ENCODE measurements around the gene LRP2BP. TPM values are rescaled to one million over a fixed set of nuclear protein-coding genes. Genes with fewer than 3 reads are reported as not detected.

Gene LRP2BP
- total RNA-seq, 2 experiments from 2014 or later: 0.41 to 0.44 TPM

- Mint-ChIP-seq H3K9me3 (no peaks in the 10 kb centered on the region), H3K4me3 (no peak overlapping the region), H3K27me3 (no peaks in the 10 kb centered on the region), H3K4me1 (no peaks in the 10 kb centered on the region), H3K36me3 (peaks cover 14% of the 10 kb centered on the region), H3K27ac (no peak overlapping the region)
- DNase-seq: no peak
Observed at GRCh38 chr4:185405296-185405999, 9.7 kb upstream of the LRP2BP start.

DNA sequence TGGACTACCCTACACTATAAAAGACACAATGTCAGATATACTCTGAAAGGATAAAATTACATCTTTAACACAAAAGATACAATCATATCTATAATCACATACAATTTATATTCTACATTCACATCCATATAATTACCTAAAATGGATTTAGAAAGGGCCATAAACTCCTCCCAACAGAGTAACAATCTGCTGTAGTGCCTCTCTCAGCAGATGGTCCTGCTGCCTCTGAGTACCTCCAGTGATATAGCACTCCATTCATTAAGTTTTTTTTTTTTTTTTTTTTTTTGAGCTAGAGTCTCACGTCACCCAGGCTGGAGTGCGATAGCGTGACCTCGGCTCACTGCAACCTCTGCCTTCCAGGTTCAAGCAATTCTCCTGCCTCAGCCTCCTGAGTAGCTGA lies 8.3 kb upstream of the LRP2BP start:
- no peaks in the 10 kb centered on the region for H3K9me3 Mint-ChIP-seq
- H3K4me3 Mint-ChIP-seq: no peak overlapping the region
- no peak for DNase-seq
- H3K27me3 Mint-ChIP-seq: no peaks in the 10 kb centered on the region
- no peak overlapping the region for H3K27ac Mint-ChIP-seq
- peaks cover 4% of the 10 kb centered on the region for H3K4me1 Mint-ChIP-seq
- peaks cover 21% of the 10 kb centered on the region for H3K36me3 Mint-ChIP-seq

DNA sequence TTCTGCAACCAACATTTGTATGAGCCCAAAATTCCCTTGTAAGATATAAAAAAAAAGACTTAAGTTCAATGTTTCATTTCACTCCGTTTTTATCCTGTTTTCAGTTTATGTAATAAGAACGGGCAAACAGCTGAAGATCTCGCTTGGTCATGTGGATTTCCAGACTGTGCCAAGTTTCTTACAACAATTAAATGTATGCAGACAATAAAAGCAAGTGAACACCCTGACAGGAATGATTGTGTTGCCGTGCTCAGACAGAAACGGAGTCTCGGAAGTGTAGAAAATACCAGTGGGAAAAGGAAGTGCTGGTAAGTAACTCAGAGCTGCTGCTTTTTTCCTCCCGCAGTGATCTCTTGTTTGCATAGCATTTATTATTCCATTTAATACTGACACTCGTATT lies 3.7 kb upstream of the LRP2BP start:
- H3K27ac Mint-ChIP-seq: no peak overlapping the region
- H3K9me3 Mint-ChIP-seq: no peaks in the 10 kb centered on the region

DNA sequence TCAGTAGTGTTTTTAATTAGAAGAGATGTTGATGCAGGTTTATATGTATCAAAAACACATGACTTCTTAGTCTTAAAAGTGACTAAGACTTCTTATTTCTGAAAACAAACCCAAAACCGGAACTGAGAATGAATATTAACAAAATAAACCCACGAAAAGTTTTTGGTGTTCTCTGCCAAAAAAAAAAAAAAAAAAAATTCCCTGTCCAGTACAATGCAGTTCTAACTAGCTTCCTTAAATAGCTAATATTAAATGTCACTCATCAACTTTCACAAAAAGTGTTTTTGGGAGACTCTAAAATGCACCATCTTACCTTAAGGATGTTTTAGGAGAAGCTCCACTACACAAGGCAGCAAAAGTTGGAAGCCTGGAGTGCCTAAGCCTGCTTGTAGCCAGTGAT lies 2.9 kb upstream of the LRP2BP start:
- H3K9me3 Mint-ChIP-seq: no peaks in the 10 kb centered on the region
- H3K4me1 Mint-ChIP-seq: peaks cover 28% of the 10 kb centered on the region
- no peaks in the 10 kb centered on the region for H3K27me3 Mint-ChIP-seq
- peaks cover 25% of the 10 kb centered on the region for H3K36me3 Mint-ChIP-seq
- no peak overlapping the region for H3K27ac Mint-ChIP-seq
- no peak for DNase-seq
- peak overlapping the region; percentile 32 for H3K4me3 Mint-ChIP-seq

More for the DNA sequence above, 3.7 kb upstream of the LRP2BP start:
- no peak for DNase-seq
- Mint-ChIP-seq H3K4me1 (peaks cover 21% of the 10 kb centered on the region), H3K27me3 (no peaks in the 10 kb centered on the region), H3K4me3 (peak overlapping the region; percentile 10), H3K36me3 (peaks cover 26% of the 10 kb centered on the region)

GRCh38 chr4:185396724-185397385 lies 1.1 kb upstream of the LRP2BP start, which contains the start of gene ANKRD37:
ANKRD37 (plus strand) TSS chr4:185396841; CDS start chr4:185396924, 83 bp downstream.
- no peak for DNase-seq
- H3K36me3 Mint-ChIP-seq: peaks cover 30% of the 10 kb centered on the region

GRCh38 chr4:185395956-185396723 lies 416 bp upstream of the LRP2BP start:
- Mint-ChIP-seq H3K9me3 (no peaks in the 10 kb centered on the region), H3K27ac (peak overlapping the region; percentile 92), H3K4me3 (peak overlapping the region; percentile 82), H3K36me3 (peaks cover 30% of the 10 kb centered on the region), H3K4me1 (peaks cover 30% of the 10 kb centered on the region), H3K27me3 (no peaks in the 10 kb centered on the region)
- peak; percentile 98 for DNase-seq

More at GRCh38 chr4:185396724-185397385, 1.1 kb upstream of the LRP2BP start, which contains the start of gene ANKRD37:
- Mint-ChIP-seq H3K9me3 (no peaks in the 10 kb centered on the region), H3K27me3 (no peaks in the 10 kb centered on the region), H3K27ac (peak within 1 kb of the TSS; percentile 92), H3K4me1 (peaks cover 30% of the 10 kb centered on the region), H3K4me3 (peak within 1 kb of the TSS; percentile 82)

DNA sequence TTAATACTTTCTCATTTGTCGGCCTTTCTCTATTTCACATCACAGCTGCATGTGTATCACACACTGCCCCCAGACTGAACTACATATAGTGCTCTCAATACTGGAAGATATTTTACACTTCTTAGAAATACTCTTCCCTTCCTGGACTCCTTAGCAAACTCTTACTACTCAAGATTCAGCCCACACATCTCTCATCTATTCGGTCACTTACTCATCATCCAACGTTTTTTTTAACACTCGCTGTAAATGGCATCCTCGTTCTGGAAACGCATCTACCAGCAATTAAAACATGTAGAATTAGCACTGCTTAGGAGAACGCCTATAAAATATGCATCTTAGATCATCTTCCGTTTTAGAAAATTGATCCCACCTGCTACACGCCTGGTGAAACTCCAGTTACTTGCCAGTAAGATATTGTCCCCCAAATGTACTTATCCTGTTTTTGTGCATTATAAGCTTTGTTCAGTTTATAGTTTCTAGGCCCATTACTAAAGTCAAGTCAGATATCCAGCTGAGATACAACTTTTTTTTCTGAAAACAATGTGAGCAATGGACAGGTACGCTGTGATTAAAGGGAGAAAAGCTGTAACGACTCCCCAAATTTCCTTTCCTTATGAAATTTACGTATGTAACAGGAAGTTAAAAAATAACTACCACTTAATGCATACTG lies 1.0 kb downstream of the LRP2BP start:
- DNase-seq: no peak
- Mint-ChIP-seq H3K27me3 (no peaks in the 10 kb centered on the region), H3K9me3 (no peaks in the 10 kb centered on the region), H3K27ac (peak overlapping the region; percentile 88), H3K4me3 (peak overlapping the region; percentile 81), H3K36me3 (peaks cover 29% of the 10 kb centered on the region), H3K4me1 (peaks cover 26% of the 10 kb centered on the region)

DNA sequence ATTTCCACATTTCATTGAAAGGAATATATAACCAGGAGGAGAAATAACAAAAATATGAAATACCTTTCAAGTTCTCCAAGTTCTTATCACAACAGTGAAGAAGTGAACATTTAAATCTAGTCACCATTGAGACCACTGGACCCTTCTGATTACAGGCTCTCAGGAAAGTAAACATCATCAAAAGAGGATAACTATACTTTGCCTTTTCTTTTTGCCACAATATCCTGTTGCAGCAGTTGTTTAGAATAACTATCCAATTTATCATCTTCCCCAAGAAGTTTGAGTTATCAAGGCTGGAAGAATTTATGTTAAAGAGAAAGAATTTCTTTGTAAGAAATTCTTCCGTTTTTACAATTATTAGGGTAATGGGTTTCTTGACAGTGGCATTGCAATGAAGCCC lies 3.6 kb downstream of the LRP2BP start:
- Mint-ChIP-seq H3K4me1 (peaks cover 19% of the 10 kb centered on the region), H3K4me3 (no peak overlapping the region), H3K27me3 (no peaks in the 10 kb centered on the region), H3K9me3 (no peaks in the 10 kb centered on the region), H3K36me3 (peaks cover 15% of the 10 kb centered on the region), H3K27ac (no peak overlapping the region)
- no peak for DNase-seq

DNA sequence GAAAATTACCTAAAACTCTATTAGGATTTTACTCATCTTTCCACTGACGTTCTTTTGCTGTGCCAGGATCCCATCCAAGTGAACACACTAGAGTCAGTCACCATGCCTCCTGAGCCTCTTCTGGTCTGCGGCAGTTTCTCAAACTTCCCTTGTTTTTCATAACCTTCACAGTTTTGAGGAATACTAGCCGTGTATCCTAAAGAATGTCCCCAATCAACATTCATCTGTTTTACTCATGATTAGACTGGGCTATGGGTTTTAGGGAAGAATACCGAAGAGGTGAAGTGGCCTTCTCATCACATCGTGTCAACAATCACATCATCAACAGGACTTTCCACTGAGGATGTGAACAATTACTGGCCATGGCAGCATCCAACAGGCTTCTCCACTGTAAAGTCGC lies 4.8 kb downstream of the LRP2BP start:
- Mint-ChIP-seq H3K27ac (no peak overlapping the region), H3K4me3 (no peak overlapping the region), H3K36me3 (peaks cover 12% of the 10 kb centered on the region), H3K27me3 (no peaks in the 10 kb centered on the region), H3K4me1 (peaks cover 16% of the 10 kb centered on the region), H3K9me3 (no peaks in the 10 kb centered on the region)
- no peak for DNase-seq

DNA sequence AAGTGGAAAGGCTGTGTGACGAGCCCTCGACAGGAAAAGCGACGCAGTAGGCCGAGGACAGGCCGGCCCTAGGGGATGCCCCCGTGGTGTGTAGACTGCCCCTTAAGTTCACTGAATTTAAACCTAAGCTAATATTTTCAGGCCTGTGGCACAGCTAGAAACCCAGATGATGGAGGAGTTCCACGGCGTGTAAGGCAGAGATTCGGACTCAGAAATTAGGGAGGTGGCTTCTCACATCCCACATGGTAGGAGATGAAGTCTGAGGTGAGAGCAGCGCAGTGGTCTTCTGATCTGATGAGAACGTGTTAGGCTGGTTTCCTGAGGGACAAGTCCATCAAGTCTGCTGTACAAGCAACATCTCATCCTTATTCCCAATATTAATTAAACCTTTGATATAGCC lies 7.8 kb downstream of the LRP2BP start:
- H3K4me1 Mint-ChIP-seq: peaks cover 12% of the 10 kb centered on the region
- no peak overlapping the region for H3K27ac Mint-ChIP-seq
- no peaks in the 10 kb centered on the region for H3K9me3 Mint-ChIP-seq
- H3K27me3 Mint-ChIP-seq: peaks cover 25% of the 10 kb centered on the region
- no peak overlapping the region for H3K4me3 Mint-ChIP-seq
- peaks cover 13% of the 10 kb centered on the region for H3K36me3 Mint-ChIP-seq
- DNase-seq: no peak

- Mint-ChIP-seq H3K9me3 (peaks cover 9% of the 10 kb centered on the region), H3K4me1 (peaks cover 12% of the 10 kb centered on the region), H3K27me3 (peaks cover 27% of the 10 kb centered on the region), H3K36me3 (peaks cover 20% of the 10 kb centered on the region), H3K27ac (no peak overlapping the region), H3K4me3 (peak overlapping the region; percentile 34)
- no peak for DNase-seq
Observed at GRCh38 chr4:185384930-185385331, 10.8 kb downstream of the LRP2BP start.

- Mint-ChIP-seq H3K27ac (no peak overlapping the region), H3K36me3 (peaks cover 20% of the 10 kb centered on the region), H3K27me3 (peaks cover 27% of the 10 kb centered on the region), H3K9me3 (peaks cover 9% of the 10 kb centered on the region), H3K4me1 (peaks cover 12% of the 10 kb centered on the region), H3K4me3 (no peak overlapping the region)
- DNase-seq: no peak
Observed at GRCh38 chr4:185384061-185384460, 11.7 kb downstream of the LRP2BP start.

- H3K4me3 Mint-ChIP-seq: no peak overlapping the region
- no peak overlapping the region for H3K27ac Mint-ChIP-seq
- peaks cover 9% of the 10 kb centered on the region for H3K9me3 Mint-ChIP-seq
- DNase-seq: no peak
- peaks cover 23% of the 10 kb centered on the region for H3K36me3 Mint-ChIP-seq
- peaks cover 12% of the 10 kb centered on the region for H3K4me1 Mint-ChIP-seq
- peaks cover 27% of the 10 kb centered on the region for H3K27me3 Mint-ChIP-seq
Observed at GRCh38 chr4:185383451-185383850, 12.3 kb downstream of the LRP2BP start.

GRCh38 chr4:185382754-185383153 lies 13.0 kb downstream of the LRP2BP start:
- Mint-ChIP-seq H3K9me3 (peaks cover 9% of the 10 kb centered on the region), H3K4me1 (peaks cover 12% of the 10 kb centered on the region), H3K36me3 (peaks cover 26% of the 10 kb centered on the region), H3K4me3 (no peak overlapping the region), H3K27me3 (peaks cover 27% of the 10 kb centered on the region), H3K27ac (no peak overlapping the region)
- no peak for DNase-seq
